Transverse colon (tissue), 4 donors: Measurements from ENCODE around the gene MAGEB3. TPM values are rescaled to one million over a fixed set of nuclear protein-coding genes. Genes with fewer than 3 reads are reported as not detected.

Experiments
- DNase-seq: peaks from one replicate; pipeline ENCODE4 v3.0.0-alpha.2; 2019
- H3K27ac ChIP-seq, 4 donors: fragments of 200-600 bp; sonication (generic); 2 replicates each; pipeline ENCODE4 v1.5.1; 2016 to 2018; ENCODE audit warnings: inconsistent platforms in 4 of 4
- H3K27me3 ChIP-seq: fragments of 200-600 bp; sonication (generic); 2 replicates; pipeline ENCODE4 v1.5.1; 2017; ENCODE audit warnings: inconsistent platforms
- H3K36me3 ChIP-seq, 4 donors: fragments of 200-600 bp; sonication (generic); 2 replicates each; pipeline ENCODE4 v1.5.1; 2017 to 2019; ENCODE audit warnings: inconsistent platforms in 4 of 4
- H3K4me1 ChIP-seq, 4 donors: fragments of 200-600 bp; sonication (generic); 2 replicates each; pipeline ENCODE4 v1.5.1; 2017 to 2020; ENCODE audit warnings: inconsistent platforms in 4 of 4
- H3K4me3 ChIP-seq, 4 donors: fragments of 200-600 bp; sonication (generic); 1 replicate in 1 of 4; 2 replicates in 3 of 4; pipeline versions ENCODE4 v1.5.1 to v1.6.1; 2017 to 2019; ENCODE audit warnings: inconsistent platforms in 4 of 4
- H3K9me3 ChIP-seq, 2 donors: fragments of 200-600 bp; sonication (generic); 2 replicates each; pipeline ENCODE4 v1.5.1; 2017 to 2019; ENCODE audit warnings: inconsistent platforms in 2 of 2
- CTCF ChIP-seq, 5 experiments: fragments of 200-600 bp in 3 of 5; fragments of 450-650 bp in 2 of 5; sonication (generic) in 3 of 5; IDR thresholded peaks; 1 replicate in 2 of 5; 2 replicates in 3 of 5; pipeline ENCODE4 v1.5.1; 2016 to 2017; ENCODE audit warnings: antibody characterized with exemption in 5 of 5, inconsistent platforms in 3 of 5, mild to moderate bottlenecking in 2 of 5, moderate library complexity in 1 of 5
- EP300 ChIP-seq: sonication (generic); formaldehyde crosslinking; IDR thresholded peaks from one replicate; pipeline ENCODE4 v1.6.1; 2017; ENCODE audit warnings: antibody characterized with exemption, low read depth
- POLR2A ChIP-seq: fragments of 450-650 bp; IDR thresholded peaks from one replicate; pipeline ENCODE4 v1.6.1; 2016; ENCODE audit warnings: antibody characterized with exemption, mild to moderate bottlenecking, moderate library complexity
- POLR2AphosphoS5 ChIP-seq, 3 donors: sonication (generic); formaldehyde crosslinking; IDR thresholded peaks; one replicate each; pipeline ENCODE4 v1.6.1; 2016; ENCODE audit warnings: antibody characterized with exemption in 3 of 3
- WGBS, 2 donors: methylation state at CpG; one replicate each; pipeline ENCODE4 v1.1.5; 2018; ENCODE audit warnings: low coverage in 1 of 2; 5-methylcytosine and 5-hydroxymethylcytosine counted together
- in situ Hi-C, 4 donors: fragments of 200-750 bp; cut with MboI; loops; one replicate each; pipeline versions ENCODE4 v1.15.0 to v1.15.1; 2017; ENCODE audit warnings: low sequenced_read_pairs in 3 of 4, low pct_ligation_motif_present in 1 of 4, low pct_unique_long_range_greater_than_20kb in 1 of 4
- intact Hi-C: fragments of 100-400 bp; cut with DNase I; formaldehyde crosslinking; loops from one replicate; pipeline ENCODE4 v1.15.1; 2023; ENCODE audit warnings: low total_unique reads
- total RNA-seq, 4 donors: library from RNA; depleted of rRNA; stranded (reverse); fragments of >200 nt; gene quantifications; one replicate each; pipeline ENCODE4 v1.1.0, GENCODE V29; 2016

Gene MAGEB3
- total RNA-seq, 4 donors from 2014 or later, result not detected

DNA sequence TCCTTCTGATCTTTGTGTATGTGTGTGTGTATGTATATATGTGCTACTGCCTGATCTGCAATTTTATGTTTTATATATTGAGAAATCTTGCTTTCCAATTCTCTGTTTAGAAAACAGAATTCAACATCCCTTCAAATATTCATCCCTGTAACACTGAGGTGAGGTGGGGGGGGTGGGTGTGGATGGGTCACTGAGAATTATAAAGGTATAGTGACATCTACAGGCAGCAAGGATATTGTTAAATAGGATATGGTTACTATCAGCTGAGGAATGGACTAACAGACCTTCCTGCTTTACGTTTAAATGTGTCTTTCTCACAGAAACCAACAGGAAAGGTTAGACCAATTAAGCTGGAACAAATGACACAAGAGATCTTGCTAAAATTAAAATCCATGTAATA lies 34.1 kb upstream of the MAGEB3 start:
- intact Hi-C loops, result no loop called here
- Histone ChIP-seq H3K27me3 (no peaks in the 10 kb centered on the region), H3K9me3 (no peaks in the 10 kb centered on the region), H3K4me1 (no peaks in the 10 kb centered on the region), H3K36me3 (no peaks in the 10 kb centered on the region), H3K4me3 (no peak overlapping the region), H3K27ac (no peak overlapping the region)
- 8% methylated on average over 1 of the region's 1 CpG; no CpG with 5 or more reads in 1 of the 2 donors for WGBS, 2 donors
- no peak for TF ChIP-seq POLR2A
- TF ChIP-seq EP300, result no peak
- TF ChIP-seq CTCF (IDR thresholded peaks at IDR 0.05), result no peak
- no peak for TF ChIP-seq POLR2AphosphoS5 (IDR thresholded peaks at IDR 0.05)
- DNase-seq, result no peak
- in situ Hi-C loops, result no loop called here

GRCh38 chrX:30212172-30212571 lies 18.3 kb upstream of the MAGEB3 start:
- in situ Hi-C loops (no loop called here), intact Hi-C loops (no loop called here)
- 91 to 100% methylated on average over 1 to 2 of the region's 2 CpGs for WGBS, 2 donors

DNA sequence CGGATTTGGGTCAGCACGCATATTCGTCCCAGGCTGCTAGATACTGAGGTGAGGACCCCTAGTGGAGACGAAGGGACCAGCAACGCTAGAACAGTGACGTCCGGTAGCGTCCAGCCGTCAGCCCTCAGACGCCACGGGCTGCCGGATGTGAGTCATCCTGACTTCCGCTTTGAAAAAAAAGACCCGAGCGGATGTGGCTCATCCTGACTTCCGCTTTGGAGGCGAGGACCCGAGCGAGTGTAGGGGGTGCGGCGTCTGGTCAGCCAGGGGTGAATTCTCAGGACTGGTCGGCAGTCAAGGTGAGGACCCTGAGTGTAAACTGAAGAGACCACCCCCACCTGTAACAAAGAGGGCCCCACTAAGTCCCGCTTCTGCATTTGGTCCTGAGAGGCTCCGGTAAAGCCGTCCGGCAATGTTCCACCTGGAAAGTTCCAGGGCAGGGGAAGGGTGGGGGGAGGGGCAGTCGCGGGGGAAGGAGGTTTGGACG lies 15.1 kb upstream of the MAGEB3 start, which contains the start of gene MAGEB2:
Gene MAGEB2 (plus strand): TSS at position 207 of the 487 bp plus-strand sequence. CDS start 3,018 bp downstream, outside the sequence.
- Histone ChIP-seq H3K27ac (no peak within 1 kb of the TSS), H3K9me3 (no peaks in the 10 kb centered on the region), H3K4me3 (no peak within 1 kb of the TSS), H3K4me1 (no peaks in the 10 kb centered on the region), H3K27me3 (no peaks in the 10 kb centered on the region), H3K36me3 (no peaks in the 10 kb centered on the region)
- WGBS, 2 donors, result 84% methylated on average over 29 of the region's 29 CpGs; no CpG with 5 or more reads in 1 of the 2 donors
- no peak for TF ChIP-seq POLR2AphosphoS5 (IDR thresholded peaks at IDR 0.05)
- TF ChIP-seq POLR2A, result no peak
- no peak for TF ChIP-seq EP300
- no peak for TF ChIP-seq CTCF (IDR thresholded peaks at IDR 0.05)
- in situ Hi-C loops, result no loop called here
- DNase-seq, result no peak
- intact Hi-C loops, result no loop called here

More at GRCh38 chrX:30212172-30212571, 18.3 kb upstream of the MAGEB3 start:
- Histone ChIP-seq H3K4me3 (no peak overlapping the region), H3K9me3 (no peaks in the 10 kb centered on the region), H3K27ac (no peak overlapping the region), H3K4me1 (no peaks in the 10 kb centered on the region), H3K36me3 (no peaks in the 10 kb centered on the region), H3K27me3 (no peaks in the 10 kb centered on the region)
- no peak for DNase-seq
- TF ChIP-seq EP300 (no peak), POLR2AphosphoS5 (IDR thresholded peaks at IDR 0.05) (no peak), POLR2A (no peak), CTCF (IDR thresholded peaks at IDR 0.05) (no peak)

GRCh38 chrX:30217465-30217864 lies 13.0 kb upstream of the MAGEB3 start:
- intact Hi-C loops (no loop called here), in situ Hi-C loops (no loop called here)
- Histone ChIP-seq H3K27ac (no peak overlapping the region), H3K36me3 (no peaks in the 10 kb centered on the region), H3K4me1 (no peaks in the 10 kb centered on the region), H3K27me3 (no peaks in the 10 kb centered on the region), H3K9me3 (no peaks in the 10 kb centered on the region), H3K4me3 (no peak overlapping the region)
- TF ChIP-seq POLR2A, result no peak
- no peak for TF ChIP-seq POLR2AphosphoS5 (IDR thresholded peaks at IDR 0.05)
- no peak for TF ChIP-seq CTCF (IDR thresholded peaks at IDR 0.05)
- TF ChIP-seq EP300, result no peak
- WGBS, 2 donors, result 75% methylated on average over 1 of the region's 1 CpG; no CpG with 5 or more reads in 1 of the 2 donors
- DNase-seq, result no peak
